Naive thymus-derived CD8-positive, alpha-beta T cell (primary cell): ENCODE data around the gene YPEL2. TPM values are rescaled to one million over a fixed set of nuclear protein-coding genes. Genes with fewer than 3 reads are reported as not detected.
A peak's percentile ranks its signal among the peaks of the same experiment; 100 is the strongest.

Experiments
- ATAC-seq, 2 donors: fragments of 150-1000 bp; cut with Tn5 transposase in 1 of 2; sonication (Bioruptor Pico), chemical (Tn5 transposase) in 1 of 2; 1 replicate in 1 of 2; 2 replicates in 1 of 2; pipeline ENCODE4 v1.10.0; 2021; ENCODE audit warnings: mild to moderate bottlenecking in 2 of 2, moderate library complexity in 2 of 2
- POLR2A ChIA-PET: fragments of 350-600 bp; sonication (Branson Sonifier 250); formaldehyde crosslinking; loops from one replicate; lab custom pipeline; 2021; ENCODE audit warnings: antibody characterized with exemption; lab: Charles Lee
- DNase-seq, 10 donors: peaks; one replicate each; pipeline versions ENCODE4 v3.0.0 to v3.0.0-alpha.2; 2020 to 2022
- H3K27ac Mint-ChIP-seq, 10 donors: one replicate each; pipeline ENCODE4 v1.8.0; 2020 to 2022; ENCODE audit warnings: mild to moderate bottlenecking in 10 of 10, mixed read lengths in 10 of 10, moderate library complexity in 4 of 10, inconsistent platforms in 1 of 10
- H3K27me3 Mint-ChIP-seq, 5 donors: one replicate each; pipeline ENCODE4 v1.8.0; 2021 to 2022; ENCODE audit warnings: mixed read lengths in 5 of 5
- H3K36me3 Mint-ChIP-seq, 3 donors: one replicate each; pipeline ENCODE4 v1.8.0; 2020 to 2022; ENCODE audit warnings: mixed read lengths in 3 of 3, mild to moderate bottlenecking in 2 of 3, inconsistent platforms in 1 of 3
- H3K4me1 Mint-ChIP-seq, 4 donors: one replicate each; pipeline ENCODE4 v1.8.0; 2021 to 2022; ENCODE audit warnings: mixed read lengths in 4 of 4
- H3K4me3 Mint-ChIP-seq, 10 donors: one replicate each; pipeline ENCODE4 v1.8.0; 2020 to 2022; ENCODE audit warnings: mild to moderate bottlenecking in 10 of 10, mixed read lengths in 10 of 10, moderate library complexity in 6 of 10, inconsistent platforms in 1 of 10
- H3K9me3 Mint-ChIP-seq, 9 donors: one replicate each; pipeline ENCODE4 v1.8.0; 2020 to 2022; ENCODE audit warnings: mixed read lengths in 9 of 9, mild to moderate bottlenecking in 3 of 9, inconsistent platforms in 1 of 9, moderate library complexity in 1 of 9
- polyA plus RNA-seq, 3 donors: library from polyadenylated mRNA; unstranded; fragments of 300-500 nt; fragmentation: Illumina TruSeq; gene quantifications; one replicate each; pipeline ENCODE4 v1.2.3, GENCODE V29; 2021
- total RNA-seq, 8 experiments: library from RNA in 2 of 8; stranded (reverse) in 2 of 8; gene quantifications; one replicate each; pipeline ENCODE4 v1.2.3 and lab custom pipeline; 2021 to 2026

The YPEL2 gene
- total and polyA plus RNA-seq, 5 experiments from 2014 or later: 22.0 to 75.0 (median 28.7) TPM

- Mint-ChIP-seq H3K9me3 (no peaks in the 10 kb centered on the region), H3K36me3 (no peaks in the 10 kb centered on the region), H3K4me1 (peaks cover 37 to 82% (median 77%) of the 10 kb centered on the region in 4 donors), H3K4me3 (peak overlapping the region; percentile 88 to 97 (median 92)), H3K27me3 (no peaks in the 10 kb centered on the region), H3K27ac (peak overlapping the region; percentile 66 to 96 (median 92))
- POLR2A ChIA-PET: interaction anchor here (0.9 to 7.7 kb wide), 13 partner anchors 9 to 109 kb away, joined by 3 to 104 read pairs (median 5); no protein-coding TSS in a partner anchor
- ATAC-seq (peak; percentile 5 to 19), DNase-seq (peak in 5 of 10 donors; percentile 15 to 41 (median 27))
Observed at GRCh38 chr17:59332749-59333377, 1.4 kb downstream of the YPEL2 start.

GRCh38 chr17:59333836-59334235, 2.4 kb downstream of the YPEL2 start:
- Mint-ChIP-seq H3K27ac (peak overlapping the region in 9 of 10 donors; percentile 12 to 96 (median 66)), H3K4me3 (peak overlapping the region; percentile 88 to 97 (median 92)), H3K27me3 (no peaks in the 10 kb centered on the region), H3K9me3 (no peaks in the 10 kb centered on the region), H3K36me3 (peaks cover 0 to 3% (median 0%) of the 10 kb centered on the region in 3 donors), H3K4me1 (peaks cover 39 to 78% (median 77%) of the 10 kb centered on the region in 4 donors)
- POLR2A ChIA-PET: interaction anchor here (0.7 to 7.7 kb wide), 10 partner anchors 10 to 1739 kb away, joined by 3 to 104 read pairs (median 10); no protein-coding TSS in a partner anchor
- no peak for ATAC-seq
- DNase-seq: no peak

- POLR2A ChIA-PET: interaction anchor here (1.2 to 7.7 kb wide), 3 partner anchors 20 to 27 kb away, joined by 4 to 60 read pairs (median 8); no protein-coding TSS in a partner anchor
- H3K27ac Mint-ChIP-seq: peak overlapping the region in 7 of 10 donors; percentile 25 to 78 (median 49)
- ATAC-seq: no peak
Observed at GRCh38 chr17:59335685-59336084, 4.2 kb downstream of the YPEL2 start.

GRCh38 chr17:59337741-59338299, 6.4 kb downstream of the YPEL2 start:
- POLR2A ChIA-PET: interaction anchor here (2.6 kb wide), 1 partner anchor 25 kb away, joined by 8 read pairs; no protein-coding TSS in a partner anchor

More at GRCh38 chr17:59335685-59336084, 4.2 kb downstream of the YPEL2 start:
- H3K27me3 Mint-ChIP-seq: no peaks in the 10 kb centered on the region
- peaks cover 0 to 3% (median 0%) of the 10 kb centered on the region in 3 donors for H3K36me3 Mint-ChIP-seq
- peaks cover 33 to 70% (median 69%) of the 10 kb centered on the region in 4 donors for H3K4me1 Mint-ChIP-seq
- DNase-seq: no peak
- no peaks in the 10 kb centered on the region for H3K9me3 Mint-ChIP-seq
- peak overlapping the region in 3 of 10 donors; percentile 6 to 58 (median 42) for H3K4me3 Mint-ChIP-seq

GRCh38 chr17:59338498-59338897, 7.0 kb downstream of the YPEL2 start:
- no peak for ATAC-seq

More at GRCh38 chr17:59337741-59338299, 6.4 kb downstream of the YPEL2 start:
- no peak for ATAC-seq
- no peak for DNase-seq
- H3K36me3 Mint-ChIP-seq: peaks cover 0 to 3% (median 0%) of the 10 kb centered on the region in 3 donors
- peak overlapping the region in 6 of 10 donors; percentile 7 to 84 (median 38) for H3K27ac Mint-ChIP-seq
- H3K9me3 Mint-ChIP-seq: no peaks in the 10 kb centered on the region
- peak overlapping the region in 3 of 10 donors; percentile 19 to 54 (median 46) for H3K4me3 Mint-ChIP-seq
- H3K27me3 Mint-ChIP-seq: no peaks in the 10 kb centered on the region
- H3K4me1 Mint-ChIP-seq: peaks cover 44 to 82% (median 77%) of the 10 kb centered on the region in 4 donors

GRCh38 chr17:59341922-59342321, 10.5 kb downstream of the YPEL2 start:
- no peaks in the 10 kb centered on the region for H3K9me3 Mint-ChIP-seq
- ATAC-seq (no peak), DNase-seq (no peak)
- H3K36me3 Mint-ChIP-seq: peaks cover 0 to 12% (median 0%) of the 10 kb centered on the region in 3 donors
- H3K27me3 Mint-ChIP-seq: no peaks in the 10 kb centered on the region
- peaks cover 57 to 82% (median 74%) of the 10 kb centered on the region in 4 donors for H3K4me1 Mint-ChIP-seq
- H3K4me3 Mint-ChIP-seq: peak overlapping the region in 6 of 10 donors; percentile 8 to 53 (median 24)
- POLR2A ChIA-PET: interaction anchor here (0.8 kb wide), 1 partner anchor 10 kb away, joined by 3 read pairs; no protein-coding TSS in a partner anchor
- peak overlapping the region in 8 of 10 donors; percentile 1 to 89 (median 70) for H3K27ac Mint-ChIP-seq

More at GRCh38 chr17:59338498-59338897, 7.0 kb downstream of the YPEL2 start:
- Mint-ChIP-seq H3K27ac (peak overlapping the region in 3 of 10 donors; percentile 9 to 84 (median 66)), H3K4me1 (peaks cover 46 to 82% (median 77%) of the 10 kb centered on the region in 4 donors), H3K4me3 (peak overlapping the region in 1 of 10 donors; percentile 3), H3K36me3 (peaks cover 0 to 3% (median 0%) of the 10 kb centered on the region in 3 donors), H3K9me3 (no peaks in the 10 kb centered on the region), H3K27me3 (no peaks in the 10 kb centered on the region)
- no peak for DNase-seq
- POLR2A ChIA-PET: no interaction called here

- POLR2A ChIA-PET: interaction anchor here (1.6 kb wide), 1 partner anchor 10 kb away, joined by 9 read pairs; no protein-coding TSS in a partner anchor
- peak overlapping the region; percentile 35 to 89 (median 67) for H3K27ac Mint-ChIP-seq
- ATAC-seq (peak; percentile 73 to 77), DNase-seq (no peak)
- peak overlapping the region in 8 of 10 donors; percentile 0 to 54 (median 44) for H3K4me3 Mint-ChIP-seq
- peaks cover 58 to 83% (median 78%) of the 10 kb centered on the region in 4 donors for H3K4me1 Mint-ChIP-seq
- no peaks in the 10 kb centered on the region for H3K9me3 Mint-ChIP-seq
- peaks cover 0 to 20% (median 0%) of the 10 kb centered on the region in 3 donors for H3K36me3 Mint-ChIP-seq
- H3K27me3 Mint-ChIP-seq: no peaks in the 10 kb centered on the region
Observed at GRCh38 chr17:59342681-59343131, 11.3 kb downstream of the YPEL2 start.

- POLR2A ChIA-PET: interaction anchor here (0.6 to 2.1 kb wide), 3 partner anchors 12 to 16 kb away, joined by 3 to 5 read pairs (median 4); no protein-coding TSS in a partner anchor
- no peak for ATAC-seq
- H3K36me3 Mint-ChIP-seq: peaks cover 0 to 29% (median 0%) of the 10 kb centered on the region in 3 donors
- H3K4me1 Mint-ChIP-seq: peaks cover 53 to 82% (median 79%) of the 10 kb centered on the region in 4 donors
- H3K27ac Mint-ChIP-seq: peak overlapping the region in 1 of 10 donors; percentile 69
- H3K9me3 Mint-ChIP-seq: no peaks in the 10 kb centered on the region
- DNase-seq: no peak
- H3K27me3 Mint-ChIP-seq: no peaks in the 10 kb centered on the region
- no peak overlapping the region for H3K4me3 Mint-ChIP-seq
Observed at GRCh38 chr17:59345476-59345875, 14.0 kb downstream of the YPEL2 start.

- no peaks in the 10 kb centered on the region for H3K27me3 Mint-ChIP-seq
- H3K9me3 Mint-ChIP-seq: no peaks in the 10 kb centered on the region
- no peak overlapping the region for H3K4me3 Mint-ChIP-seq
- POLR2A ChIA-PET: interaction anchor here (0.6 to 2.1 kb wide), 2 partner anchors 14 to 17 kb away, joined by 4 to 5 read pairs; no protein-coding TSS in a partner anchor
- H3K36me3 Mint-ChIP-seq: peaks cover 0 to 29% (median 0%) of the 10 kb centered on the region in 3 donors
- H3K27ac Mint-ChIP-seq: peak overlapping the region in 7 of 10 donors; percentile 11 to 69 (median 38)
- no peak for DNase-seq
- peaks cover 54 to 90% (median 87%) of the 10 kb centered on the region in 4 donors for H3K4me1 Mint-ChIP-seq
- ATAC-seq: no peak
Observed at GRCh38 chr17:59346341-59346740, 14.9 kb downstream of the YPEL2 start.

- POLR2A ChIA-PET: interaction anchor here (2.1 kb wide), 1 partner anchor 14 kb away, joined by 5 read pairs; no protein-coding TSS in a partner anchor
- H3K36me3 Mint-ChIP-seq: peaks cover 0 to 29% (median 0%) of the 10 kb centered on the region in 3 donors
- ATAC-seq (no peak), DNase-seq (no peak)
- no peak overlapping the region for H3K4me3 Mint-ChIP-seq
- peaks cover 56 to 92% (median 87%) of the 10 kb centered on the region in 4 donors for H3K4me1 Mint-ChIP-seq
- no peaks in the 10 kb centered on the region for H3K27me3 Mint-ChIP-seq
- H3K27ac Mint-ChIP-seq: peak overlapping the region in 7 of 10 donors; percentile 11 to 58 (median 29)
- H3K9me3 Mint-ChIP-seq: no peaks in the 10 kb centered on the region
Observed at GRCh38 chr17:59346876-59347407, 15.5 kb downstream of the YPEL2 start.

GRCh38 chr17:59347975-59348391, 16.5 kb downstream of the YPEL2 start:
- DNase-seq (no peak), ATAC-seq (no peak)
- H3K9me3 Mint-ChIP-seq: no peaks in the 10 kb centered on the region
- no peak overlapping the region for H3K4me3 Mint-ChIP-seq
- H3K36me3 Mint-ChIP-seq: peaks cover 0 to 29% (median 0%) of the 10 kb centered on the region in 3 donors
- peaks cover 55 to 92% (median 87%) of the 10 kb centered on the region in 4 donors for H3K4me1 Mint-ChIP-seq
- H3K27me3 Mint-ChIP-seq: no peaks in the 10 kb centered on the region
- H3K27ac Mint-ChIP-seq: peak overlapping the region in 5 of 10 donors; percentile 22 to 44 (median 38)
- POLR2A ChIA-PET: no interaction called here
